GM21529 (cell line): ENCODE data around the gene SLFN12.
"Not testable (repeated sequence)": the region's sequence is repeated elsewhere in the genome, so short reads cannot be mapped to it uniquely, and the experiment has no call there.

Experiments used
- ATAC-seq: cut with Tn5 transposase; IDR thresholded peaks from one replicate; pipeline ENCODE4 v1.9.1; 2021; ENCODE audit not compliant: unreplicated experiment

Gene SLFN12

GRCh38 chr17:35432176-35433074, at the start of gene SLFN12:
Gene SLFN12, minus strand, starts transcription at chr17:35432500. Its CDS starts 9,472 bp downstream, at chr17:35423028.
- peak; percentile 83 for ATAC-seq

DNA sequence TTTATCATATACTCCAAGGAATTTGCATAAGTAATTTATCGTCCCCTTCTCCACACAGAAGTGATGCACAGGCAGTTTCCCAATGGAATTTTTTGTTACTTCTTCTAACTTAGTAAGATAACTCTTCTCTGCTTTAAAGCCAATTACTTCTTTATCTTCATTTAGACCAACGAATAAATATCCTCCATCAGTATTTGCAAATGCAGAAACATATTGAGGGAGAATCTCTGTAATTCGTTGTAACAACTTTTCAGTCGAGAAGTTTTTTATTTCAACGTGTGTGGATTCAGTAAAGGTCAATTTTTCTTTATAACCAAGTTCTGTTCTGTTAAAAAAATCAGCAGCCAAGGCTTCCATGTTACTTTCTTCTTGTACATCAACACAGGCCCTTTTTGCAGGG, 47.0 kb upstream of the SLFN12 start:
- no peak for ATAC-seq

DNA sequence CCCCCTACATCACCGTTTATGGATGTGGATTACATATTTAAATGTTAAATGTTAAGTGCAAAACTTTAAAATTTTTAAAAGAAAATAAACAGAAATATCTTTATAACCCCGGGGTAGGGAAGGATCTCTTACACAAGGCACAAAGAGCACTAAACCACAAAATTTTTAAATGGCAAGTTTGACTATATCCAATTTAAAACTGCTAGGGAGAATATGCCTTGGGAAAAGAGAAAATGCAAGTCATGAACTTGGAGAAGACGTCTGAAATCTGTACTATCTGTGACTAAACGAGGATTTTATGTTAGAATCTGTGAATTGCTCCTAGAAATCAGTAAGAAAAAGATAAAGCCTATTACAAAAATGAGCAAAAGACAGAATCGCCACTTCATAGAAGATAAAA, 44.9 kb upstream of the SLFN12 start:
- ATAC-seq = no peak

DNA sequence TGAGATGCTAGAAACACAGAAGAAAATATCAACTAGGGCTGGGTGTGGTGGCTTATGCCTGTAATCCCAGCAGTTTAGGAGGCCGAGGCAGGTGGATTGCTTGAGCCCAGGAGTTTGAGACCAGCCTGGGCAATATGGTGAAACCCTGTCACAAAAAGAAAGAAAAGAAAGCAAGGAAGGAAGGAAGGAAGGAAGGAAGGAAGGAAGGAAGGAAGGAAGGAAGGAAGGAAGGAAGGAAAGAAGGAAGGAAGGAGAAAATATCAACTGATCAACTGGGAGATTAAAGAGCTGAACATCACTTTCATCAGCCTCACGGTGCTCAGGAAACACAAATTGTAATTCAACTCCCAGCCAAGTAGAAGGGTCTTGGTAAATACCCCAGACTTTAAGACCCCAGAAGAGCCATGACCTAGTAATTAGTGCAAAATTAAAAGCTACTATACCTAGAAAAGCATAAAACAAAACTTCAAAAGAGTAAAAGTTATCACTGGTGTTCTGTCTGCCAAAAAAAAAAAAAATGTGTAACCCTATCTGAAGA, 44.1 kb upstream of the SLFN12 start:
- no peak for ATAC-seq

- no peak for ATAC-seq
Observed at GRCh38 chr17:35468475-35468874, 36.2 kb upstream of the SLFN12 start.

GRCh38 chr17:35467824-35468223, 35.5 kb upstream of the SLFN12 start:
- no peak for ATAC-seq

GRCh38 chr17:35460354-35460851, 28.1 kb upstream of the SLFN12 start:
- ATAC-seq = peak; percentile 83

DNA sequence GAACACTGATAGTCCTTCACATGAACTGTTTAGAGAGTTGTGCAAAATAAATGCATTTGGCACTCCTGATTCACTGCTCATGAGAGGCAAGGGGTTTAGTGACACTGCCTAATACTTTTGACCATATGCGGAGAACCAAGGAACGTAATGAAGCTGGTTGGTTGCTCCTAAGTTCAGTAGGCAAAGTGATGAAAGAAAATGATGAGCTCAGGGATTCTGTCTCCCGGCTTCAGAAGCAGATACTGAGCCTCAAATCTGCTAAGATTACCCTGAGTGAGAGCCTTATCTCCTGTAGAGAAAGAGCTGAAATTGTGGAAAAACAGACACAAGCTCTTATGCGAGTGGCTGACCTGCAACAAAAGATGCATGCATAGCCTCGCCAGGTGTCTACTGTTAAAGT, 21.7 kb upstream of the SLFN12 start:
- ATAC-seq = not testable (repeated sequence)

- no peak for ATAC-seq
Observed at GRCh38 chr17:35453171-35453570, 20.9 kb upstream of the SLFN12 start.

DNA sequence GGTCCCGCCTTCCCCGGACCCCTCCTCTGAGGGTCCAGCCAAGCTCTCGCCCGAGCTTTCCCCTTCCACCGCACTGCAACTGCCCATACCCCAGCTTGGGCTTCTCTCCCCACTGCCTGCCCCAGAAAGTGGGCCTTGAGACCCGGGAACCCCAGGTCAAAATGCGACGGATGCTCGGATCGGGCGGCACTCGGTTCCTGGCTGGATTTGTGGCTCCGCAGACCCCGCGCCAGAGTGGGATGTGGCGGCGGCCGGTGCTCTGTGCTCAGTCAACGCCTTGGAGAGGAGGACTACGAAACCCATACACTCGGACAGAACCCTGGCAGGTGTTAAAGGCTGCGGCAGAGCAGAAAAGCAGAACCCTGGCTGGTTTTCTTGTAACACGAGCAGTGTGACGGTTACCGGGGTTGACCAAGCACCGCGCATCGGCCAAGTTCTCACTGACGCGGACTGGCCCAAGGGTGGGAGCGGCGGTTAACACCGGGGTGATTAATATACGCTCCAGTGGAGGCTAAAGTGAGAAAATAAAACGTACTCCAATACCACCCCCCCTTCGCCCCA, 17.2 kb upstream of the SLFN12 start:
- no peak for ATAC-seq

DNA sequence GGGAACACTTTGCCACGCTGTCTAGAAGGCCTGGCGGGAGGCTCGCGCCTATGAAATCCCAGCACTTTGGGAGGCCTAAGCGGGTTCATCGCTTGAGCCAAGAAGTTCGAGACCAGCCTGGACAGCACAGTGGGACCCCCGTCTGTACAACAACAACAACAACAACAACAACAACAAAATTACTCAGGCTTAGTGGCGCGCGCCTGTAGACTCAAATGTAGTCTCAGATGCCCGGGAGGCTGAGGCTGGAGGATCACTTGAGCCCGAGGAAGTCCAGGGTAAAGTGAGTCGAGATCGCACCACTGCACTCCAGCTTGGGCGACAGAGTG, 16.6 kb upstream of the SLFN12 start:
- ATAC-seq = no peak

DNA sequence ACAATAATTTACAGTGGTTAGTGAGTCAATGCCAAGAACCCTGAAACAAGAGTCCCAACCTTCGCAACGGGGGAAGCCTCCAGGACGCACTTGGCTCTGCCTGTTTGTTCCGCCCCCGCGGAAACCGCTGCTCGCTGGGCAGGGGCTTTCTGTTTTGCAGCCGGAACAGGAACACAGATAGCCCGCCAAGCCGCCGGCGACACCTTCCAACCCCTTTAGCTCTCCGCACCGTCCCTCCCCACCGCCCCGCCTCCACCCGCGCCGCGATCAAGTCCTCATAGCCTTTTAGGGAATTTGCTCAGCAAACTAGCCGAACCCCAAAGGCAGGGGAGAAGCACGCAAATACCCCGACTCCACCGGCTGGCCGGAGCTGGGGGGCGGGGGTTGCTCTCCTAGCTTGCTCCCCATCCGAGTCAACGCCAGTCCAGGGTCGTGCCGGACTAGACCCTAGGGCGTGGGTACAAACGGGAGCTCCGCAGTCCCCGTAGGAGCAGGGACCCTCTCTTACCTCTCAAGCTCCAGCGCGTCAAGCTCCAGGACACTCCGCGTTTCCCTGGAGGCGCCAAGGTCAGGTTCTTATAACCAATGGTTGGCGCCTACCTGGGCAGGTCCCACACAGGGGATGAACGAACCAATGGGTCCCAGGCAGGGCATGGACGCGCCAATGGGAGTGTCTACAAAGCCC, 16.1 kb upstream of the SLFN12 start, which contains the start of gene SLFN13:
Gene SLFN13 (minus strand): TSS at position 553 of the 685 bp plus-strand sequence. CDS start 3,086 bp downstream, outside the sequence.
- ATAC-seq = peak; percentile 75

- ATAC-seq = no peak
Observed at GRCh38 chr17:35447499-35447898, 15.2 kb upstream of the SLFN12 start.

DNA sequence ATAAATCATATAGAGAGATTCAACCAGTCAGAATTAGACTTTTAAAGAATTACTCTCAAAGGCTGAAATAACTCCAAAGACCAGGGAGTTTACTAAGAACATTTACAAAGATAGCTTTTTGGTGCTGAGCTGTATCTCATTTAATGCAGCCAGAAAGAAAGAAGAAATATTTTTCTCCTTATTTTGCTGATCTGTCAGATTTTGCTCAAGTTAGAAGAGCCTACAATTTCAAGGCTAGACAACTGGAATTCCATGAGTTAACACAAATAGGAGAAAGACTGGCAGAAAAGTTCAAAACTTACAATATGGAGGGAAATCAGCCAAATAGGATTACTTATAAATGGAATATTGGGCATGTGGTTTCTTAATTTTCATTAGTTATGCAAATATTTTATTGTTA, 6.1 kb upstream of the SLFN12 start:
- ATAC-seq = no peak

DNA sequence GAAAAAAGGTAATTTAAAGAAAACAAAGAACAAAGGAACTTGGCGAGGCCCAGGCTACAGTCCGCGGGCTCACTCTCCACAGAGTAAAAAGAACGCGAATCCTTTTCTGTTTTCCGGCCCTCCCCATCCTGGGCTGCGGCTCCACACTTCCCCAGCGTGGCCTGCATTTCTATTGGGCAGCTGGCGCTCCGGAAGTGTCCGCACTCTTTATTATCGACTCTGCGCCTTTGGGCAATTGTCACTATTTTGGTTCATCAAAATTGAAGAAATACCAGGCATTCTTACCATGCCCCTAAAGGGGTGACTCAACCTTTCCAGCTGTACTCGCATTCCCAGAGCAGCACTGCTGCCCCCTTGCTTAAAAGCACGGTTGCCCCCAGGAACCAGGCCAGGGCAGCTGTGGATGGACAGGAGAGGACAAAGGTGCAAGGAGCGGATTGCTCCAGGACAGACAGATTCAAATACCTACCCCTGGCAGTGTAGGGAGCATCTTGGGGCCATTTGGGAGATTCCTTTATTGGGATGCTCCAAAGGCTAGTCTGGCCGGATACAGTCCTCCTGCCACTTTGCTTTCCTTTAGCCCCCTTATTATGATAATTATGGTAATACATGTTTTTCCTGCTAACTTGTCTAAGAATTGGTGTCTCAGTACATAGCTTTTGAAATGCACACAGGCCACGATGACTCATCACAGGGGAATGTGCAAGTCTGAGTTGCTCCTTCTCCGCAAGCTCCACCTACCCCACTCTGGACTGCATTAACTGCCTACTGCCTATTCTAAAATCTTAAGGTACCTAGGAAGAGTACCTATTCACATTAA, 985 bp upstream of the SLFN12 start:
- ATAC-seq = no peak

DNA sequence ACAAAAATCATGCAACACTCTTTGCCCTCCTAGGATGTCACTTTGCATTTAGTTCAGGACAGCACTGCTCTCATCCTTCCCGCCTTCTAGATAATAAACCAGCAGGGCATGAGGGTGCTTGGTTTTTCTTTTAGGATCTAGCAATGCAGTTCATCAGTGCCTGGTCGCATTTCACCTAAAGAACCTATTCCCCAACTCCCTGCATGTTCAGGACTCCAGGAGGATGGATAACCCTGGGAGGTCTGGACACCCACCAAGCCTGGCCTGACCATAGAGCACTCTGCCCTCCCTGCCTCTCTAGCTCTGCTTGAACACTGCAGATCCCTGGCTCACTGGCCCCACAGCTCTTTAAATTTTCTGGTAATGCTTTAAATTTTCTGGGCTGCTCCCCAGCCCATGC, 2.6 kb downstream of the SLFN12 start:
- no peak for ATAC-seq

DNA sequence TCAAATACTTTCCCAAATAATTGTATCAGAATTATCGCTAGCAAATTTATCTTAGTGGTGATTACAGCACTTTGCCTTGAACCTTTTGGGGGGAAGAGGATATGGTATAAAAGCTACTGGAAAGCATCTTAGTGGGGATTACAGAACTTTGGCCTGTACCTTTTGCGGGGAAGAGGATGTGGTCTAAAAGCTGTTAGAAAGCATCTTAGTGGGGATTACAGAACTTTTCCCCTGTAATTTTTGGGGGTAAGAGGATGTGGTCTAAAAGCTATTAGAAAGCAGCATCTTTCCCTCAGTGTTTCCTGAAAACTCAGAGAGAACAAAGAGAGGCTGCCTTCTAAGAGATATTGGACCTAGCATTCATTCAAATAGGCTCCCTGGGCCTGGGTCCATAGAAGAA, 4.1 kb downstream of the SLFN12 start:
- ATAC-seq = no peak

DNA sequence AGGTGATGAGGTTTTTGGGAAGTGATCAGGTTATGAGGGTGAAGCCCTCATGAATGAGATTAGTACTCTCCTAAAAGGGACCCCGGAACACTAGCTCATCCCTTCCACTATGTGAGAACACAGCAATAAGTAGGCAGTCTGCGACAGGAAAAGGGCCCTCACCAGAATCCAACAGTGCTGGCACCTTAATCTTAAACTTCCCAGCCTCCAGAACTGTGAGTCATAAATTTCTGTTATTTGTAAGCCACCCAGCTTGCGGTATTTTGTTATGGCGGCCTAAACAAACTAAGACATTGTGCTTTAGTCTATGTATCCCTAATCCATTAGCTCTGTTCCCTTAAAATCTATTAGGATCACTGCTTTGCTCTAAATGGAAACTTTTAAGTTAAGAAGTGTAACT, 8.5 kb downstream of the SLFN12 start:
- ATAC-seq = no peak

GRCh38 chr17:35421069-35421468, 11.2 kb downstream of the SLFN12 start:
- ATAC-seq = not testable (repeated sequence)

DNA sequence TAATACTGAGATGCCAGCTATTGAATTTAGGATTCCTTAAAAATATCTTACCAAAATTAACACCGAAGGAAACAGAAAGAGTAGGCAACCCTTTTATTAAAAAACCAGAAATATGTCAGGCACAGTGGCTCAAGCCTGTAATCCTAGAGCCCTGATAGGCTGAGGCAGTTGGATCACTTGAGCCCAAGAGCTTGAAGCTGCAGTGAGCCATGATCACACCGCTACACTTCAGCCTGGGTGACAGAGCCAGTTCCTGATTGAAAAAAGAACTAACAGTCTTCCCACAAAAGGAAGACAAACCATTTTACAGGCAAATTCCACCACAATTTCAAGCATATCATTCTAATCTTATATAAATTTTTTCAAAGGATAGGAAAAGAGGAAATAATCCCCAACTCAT, 15.6 kb downstream of the SLFN12 start:
- no peak for ATAC-seq

DNA sequence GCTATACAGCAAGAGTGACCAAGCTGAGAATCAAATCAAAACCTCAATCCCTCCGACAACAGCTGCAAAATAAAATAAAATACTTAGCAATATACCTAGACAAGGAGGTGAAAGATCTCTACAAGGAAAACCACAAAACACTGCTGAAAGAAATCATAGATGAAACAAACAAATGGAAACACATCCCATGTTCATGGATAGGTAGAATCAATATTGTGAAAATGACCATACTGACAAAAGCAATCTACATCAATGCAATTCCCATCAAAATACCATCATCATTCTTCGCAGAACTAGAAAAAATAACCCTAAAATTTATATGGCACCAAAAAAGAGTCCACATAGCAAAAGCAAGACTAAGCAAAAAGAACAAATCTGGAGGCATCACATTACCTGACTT, 17.6 kb downstream of the SLFN12 start:
- ATAC-seq = not testable (repeated sequence)
